Mesenchymal stem cell (in vitro differentiated cells and primary cell): Measurements from ENCODE around the gene TMEM91.

Experiments used
- DNase-seq: peaks from one replicate; pipeline ENCODE4 v3.0.0-alpha.2; 2013
- H2AFZ ChIP-seq: one replicate; pipeline ENCODE4 v1.6.1; 2013; ENCODE audit warnings: low read depth, mild to moderate bottlenecking, control low read depth, inconsistent platforms, low read length, moderate library complexity
- H2AK5ac ChIP-seq: 2 replicates; pipeline ENCODE4 v1.6.1; 2013; ENCODE audit warnings: low read length, moderate library complexity, mild to moderate bottlenecking, inconsistent platforms; ENCODE audit not compliant: severe bottlenecking
- H2BK120ac ChIP-seq: one replicate; pipeline ENCODE4 v1.6.1; 2013; ENCODE audit warnings: low read depth, mild to moderate bottlenecking, inconsistent platforms, low read length, moderate library complexity
- H2BK12ac ChIP-seq, 2 experiments: one replicate each; pipeline ENCODE4 v1.6.1; 2013; ENCODE audit warnings: inconsistent platforms in 2 of 2, low read length in 2 of 2, mild to moderate bottlenecking in 2 of 2, moderate library complexity in 2 of 2, control low read depth in 1 of 2
- H2BK15ac ChIP-seq: one replicate; pipeline ENCODE4 v1.6.1; 2013; ENCODE audit warnings: mild to moderate bottlenecking, low read depth, inconsistent platforms; ENCODE audit not compliant: poor library complexity, severe bottlenecking
- H2BK5ac ChIP-seq: 2 replicates; pipeline ENCODE4 v1.6.1; 2013; ENCODE audit warnings: low read depth, mild to moderate bottlenecking, low read length, control low read depth, inconsistent platforms; ENCODE audit not compliant: poor library complexity, severe bottlenecking
- H3K14ac ChIP-seq, 2 experiments: one replicate each; pipeline ENCODE4 v1.6.1; 2013; ENCODE audit warnings: inconsistent platforms in 2 of 2, low read length in 2 of 2, control low read depth in 1 of 2, mild to moderate bottlenecking in 1 of 2, moderate library complexity in 1 of 2
- H3K18ac ChIP-seq, 2 experiments: one replicate each; pipeline ENCODE4 v1.6.1; 2013; ENCODE audit warnings: inconsistent platforms in 2 of 2, low read length in 2 of 2, control low read depth in 1 of 2, low read depth in 1 of 2, mild to moderate bottlenecking in 1 of 2
- H3K23ac ChIP-seq, 2 experiments: one replicate each; pipeline ENCODE4 v1.6.1; 2013; ENCODE audit warnings: inconsistent platforms in 2 of 2, low read length in 2 of 2, mild to moderate bottlenecking in 2 of 2, moderate library complexity in 2 of 2, control low read depth in 1 of 2
- H3K27ac ChIP-seq: 2 replicates; pipeline ENCODE4 v1.5.1; 2013; ENCODE audit warnings: mild to moderate bottlenecking, moderate library complexity, low read length, control low read depth, inconsistent platforms; ENCODE audit not compliant: poor library complexity, severe bottlenecking
- H3K27me3 ChIP-seq, 2 experiments: 2 replicates each; pipeline versions ENCODE4 v1.6.1 to v1.7.0; 2013; ENCODE audit warnings: low read length in 2 of 2, mild to moderate bottlenecking in 2 of 2, moderate library complexity in 2 of 2, control low read depth in 1 of 2, inconsistent platforms in 1 of 2; ENCODE audit not compliant: control insufficient read depth in 1 of 2, insufficient read depth in 1 of 2
- H3K36me3 ChIP-seq, 2 experiments: 2 replicates each; pipeline versions ENCODE4 v1.6.1 to v1.7.0; 2013; ENCODE audit warnings: low read length in 2 of 2, control low read depth in 1 of 2, inconsistent platforms in 1 of 2, low read depth in 1 of 2, mild to moderate bottlenecking in 1 of 2; ENCODE audit not compliant: insufficient read depth in 2 of 2, control insufficient read depth in 1 of 2
- H3K4ac ChIP-seq, 2 experiments: one replicate each; pipeline ENCODE4 v1.6.1; 2013; ENCODE audit warnings: inconsistent platforms in 2 of 2, low read length in 2 of 2, mild to moderate bottlenecking in 2 of 2, moderate library complexity in 2 of 2, control low read depth in 1 of 2, low read depth in 1 of 2
- H3K4me1 ChIP-seq: 2 replicates; pipeline ENCODE4 v1.6.1; 2013; ENCODE audit warnings: low read depth, low read length, control low read depth; ENCODE audit not compliant: control insufficient read depth, insufficient read depth
- H3K4me2 ChIP-seq: 2 replicates; pipeline ENCODE4 v1.6.1; 2013; ENCODE audit warnings: low read length, mild to moderate bottlenecking, inconsistent platforms; ENCODE audit not compliant: poor library complexity, severe bottlenecking
- H3K4me3 ChIP-seq, 2 experiments: 2 replicates each; pipeline versions ENCODE4 v1.5.1 to v1.7.0; 2013; ENCODE audit warnings: low read length in 2 of 2, mild to moderate bottlenecking in 2 of 2, control low read depth in 1 of 2, low read depth in 1 of 2; ENCODE audit not compliant: insufficient read depth in 1 of 2
- H3K79me1 ChIP-seq: replicated peaks from 2 replicates; pipeline ENCODE4 v1.6.1; 2013; ENCODE audit warnings: mild to moderate bottlenecking, control low read depth, low read length, inconsistent platforms; ENCODE audit not compliant: poor library complexity, severe bottlenecking
- H3K9ac ChIP-seq: 2 replicates; pipeline ENCODE4 v1.7.0; 2013; ENCODE audit warnings: mild to moderate bottlenecking, low read length, moderate library complexity
- H3K9me3 ChIP-seq: 2 replicates; pipeline ENCODE4 v1.7.0; 2013; ENCODE audit warnings: mild to moderate bottlenecking, low read length; ENCODE audit not compliant: control insufficient read depth
- H4K8ac ChIP-seq: one replicate; pipeline ENCODE4 v1.6.1; 2013; ENCODE audit warnings: inconsistent platforms, mild to moderate bottlenecking, low read length, moderate library complexity
- H4K91ac ChIP-seq: one replicate; pipeline ENCODE4 v1.6.1; 2013; ENCODE audit warnings: mild to moderate bottlenecking, low read length, inconsistent platforms
- WGBS: methylation state at CpG from one replicate; pipeline ENCODE4 v1.1.7; 2013; ENCODE audit warnings: mixed read lengths; 5-methylcytosine and 5-hydroxymethylcytosine counted together

The TMEM91 gene

DNA sequence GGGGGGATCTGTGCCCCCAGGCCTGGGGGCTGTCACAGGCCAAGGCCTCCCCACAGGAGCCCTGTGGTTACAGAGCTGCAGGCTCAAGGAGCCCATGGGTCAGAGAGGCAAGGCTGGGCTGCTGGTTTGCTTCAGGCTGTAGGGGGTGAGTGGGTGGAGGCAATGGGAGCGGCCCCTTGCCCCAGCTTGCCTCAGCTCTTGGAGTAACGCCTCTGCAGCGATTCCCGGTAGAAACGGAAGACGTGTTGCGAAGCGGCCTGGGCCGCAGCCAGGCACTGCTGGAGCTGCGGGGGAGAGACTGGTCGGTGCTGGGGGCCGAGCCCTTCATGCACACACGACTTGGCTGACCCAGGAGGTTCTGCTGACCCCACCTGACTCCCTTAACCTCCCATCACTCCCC is 10.1 kb downstream of the TMEM91 start:
- 95% methylated on average over 10 of the region's 13 CpGs for WGBS
- no peak overlapping the region for H4K8ac ChIP-seq
- no peak overlapping the region for H3K23ac ChIP-seq
- H2AFZ ChIP-seq: no peak overlapping the region
- H3K79me1 ChIP-seq: peaks cover 1% of the 10 kb centered on the region
- no peak overlapping the region for H2BK15ac ChIP-seq
- H2BK5ac ChIP-seq: no peak overlapping the region
- H3K14ac ChIP-seq: no peak overlapping the region
- H2AK5ac ChIP-seq: no peak overlapping the region
- H3K4me2 ChIP-seq: no peak overlapping the region
- peak overlapping the region in 1 of 2 experiments; percentile 14 for H2BK12ac ChIP-seq
- no peaks in the 10 kb centered on the region for H3K9me3 ChIP-seq
- no peak overlapping the region for H3K9ac ChIP-seq
- H3K4ac ChIP-seq: no peak overlapping the region
- DNase-seq: no peak
- H3K36me3 ChIP-seq: peaks cover 51 to 53% of the 10 kb centered on the region in 2 experiments
- no peak overlapping the region for H3K4me3 ChIP-seq
- H3K27me3 ChIP-seq: no peaks in the 10 kb centered on the region
- H4K91ac ChIP-seq: no peak overlapping the region
- H3K27ac ChIP-seq: no peak overlapping the region
- no peak overlapping the region for H2BK120ac ChIP-seq
- H3K18ac ChIP-seq: no peak overlapping the region
- peaks cover 6% of the 10 kb centered on the region for H3K4me1 ChIP-seq

DNA sequence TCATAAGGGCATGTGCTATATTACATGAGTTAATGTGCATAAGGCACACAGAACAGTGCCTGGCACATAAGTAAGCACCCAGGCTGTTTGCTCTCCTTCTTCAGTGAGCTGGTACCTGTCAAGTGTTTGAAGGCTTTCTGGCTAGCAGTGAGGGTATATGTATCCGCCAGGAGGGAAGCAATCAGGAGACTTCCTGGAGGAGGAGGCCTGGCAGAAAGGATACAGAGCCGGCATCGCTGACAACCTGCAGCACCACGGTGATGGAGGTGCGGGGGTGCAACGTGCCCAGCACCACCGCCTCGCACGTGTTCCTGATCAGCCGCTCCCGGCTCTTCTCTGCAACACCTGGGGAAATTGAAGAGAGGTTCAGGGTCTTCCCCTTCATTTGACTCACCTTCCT is 15.3 kb downstream of the TMEM91 start:
- Histone ChIP-seq H3K18ac (no peak overlapping the region), H3K27me3 (no peaks in the 10 kb centered on the region), H3K27ac (no peak overlapping the region), H3K4ac (no peak overlapping the region), H2AFZ (no peak overlapping the region), H3K4me1 (no peaks in the 10 kb centered on the region), H3K14ac (no peak overlapping the region), H2BK5ac (no peak overlapping the region), H3K4me2 (no peak overlapping the region), H2BK12ac (no peak overlapping the region), H3K4me3 (no peak overlapping the region), H2BK120ac (no peak overlapping the region), H3K79me1 (peaks cover 10% of the 10 kb centered on the region), H2BK15ac (no peak overlapping the region), H3K23ac (no peak overlapping the region), H2AK5ac (no peak overlapping the region), H3K9ac (no peak overlapping the region), H4K8ac (no peak overlapping the region), H3K9me3 (no peaks in the 10 kb centered on the region), H3K36me3 (peaks cover 43 to 46% of the 10 kb centered on the region in 2 experiments), H4K91ac (no peak overlapping the region)
- no peak for DNase-seq
- WGBS: 77% methylated on average over 4 of the region's 11 CpGs

DNA sequence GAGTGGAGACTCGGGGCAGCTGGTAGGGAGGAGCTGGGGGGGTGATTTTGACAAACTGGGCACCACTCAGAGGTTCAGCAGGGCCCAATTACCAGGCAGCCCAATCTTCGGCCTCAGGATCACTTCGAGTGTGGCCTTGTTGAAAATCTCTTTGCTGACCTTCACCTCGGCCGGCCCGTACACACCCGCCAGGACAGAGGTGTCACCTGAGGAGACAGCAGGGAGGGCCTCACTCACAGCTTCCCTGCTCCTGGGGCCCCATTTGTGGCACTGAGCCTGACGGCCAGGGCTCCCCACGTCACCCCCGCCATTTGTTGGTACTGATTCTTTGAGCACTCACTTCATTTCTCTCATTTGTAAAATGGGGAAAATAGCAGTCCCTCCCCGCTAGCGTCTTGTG is 16.4 kb downstream of the TMEM91 start:
- Histone ChIP-seq H2BK120ac (no peak overlapping the region), H3K9me3 (no peaks in the 10 kb centered on the region), H3K9ac (no peak overlapping the region), H2BK5ac (no peak overlapping the region), H2AK5ac (no peak overlapping the region), H2BK12ac (no peak overlapping the region), H2BK15ac (no peak overlapping the region), H3K18ac (no peak overlapping the region), H3K23ac (no peak overlapping the region), H2AFZ (no peak overlapping the region), H3K4me1 (peaks cover 2% of the 10 kb centered on the region), H3K4ac (no peak overlapping the region), H3K4me3 (no peak overlapping the region), H3K27ac (no peak overlapping the region), H4K91ac (no peak overlapping the region), H3K27me3 (no peaks in the 10 kb centered on the region), H3K79me1 (peaks cover 11% of the 10 kb centered on the region), H3K36me3 (peaks cover 36 to 41% of the 10 kb centered on the region in 2 experiments), H3K4me2 (no peak overlapping the region), H3K14ac (no peak overlapping the region), H4K8ac (no peak overlapping the region)
- DNase-seq: no peak
- 95% methylated on average over 12 of the region's 12 CpGs for WGBS

GRCh38 chr19:41395355-41395754 is 19.0 kb downstream of the TMEM91 start:
- Histone ChIP-seq H3K4me2 (no peak overlapping the region), H3K36me3 (peaks cover 17 to 26% of the 10 kb centered on the region in 2 experiments), H2AK5ac (no peak overlapping the region), H2BK15ac (no peak overlapping the region), H3K27ac (no peak overlapping the region), H3K4ac (no peak overlapping the region), H3K27me3 (no peaks in the 10 kb centered on the region), H3K9ac (no peak overlapping the region), H2AFZ (no peak overlapping the region), H3K18ac (no peak overlapping the region), H2BK5ac (no peak overlapping the region), H3K4me3 (no peak overlapping the region), H3K9me3 (no peaks in the 10 kb centered on the region), H3K79me1 (peaks cover 26% of the 10 kb centered on the region), H3K4me1 (peaks cover 5% of the 10 kb centered on the region), H2BK12ac (no peak overlapping the region), H3K14ac (no peak overlapping the region), H4K8ac (no peak overlapping the region), H2BK120ac (no peak overlapping the region), H3K23ac (no peak overlapping the region), H4K91ac (no peak overlapping the region)
- WGBS: 75% methylated on average over 6 of the region's 6 CpGs
- DNase-seq: no peak
